OCI-LY7 (cell line): ENCODE results near the gene POLA2. TPM values are rescaled to one million over a fixed set of nuclear protein-coding genes. Genes with fewer than 3 reads are reported as not detected.

Source experiments
- BruUV-seq: library from RNA; stranded (reverse); fragments of 400-500 nt; replicated peaks from 2 replicates; lab custom pipeline; 2021; lab: Mats Ljungman, UMichigan
- CTCF ChIA-PET: fragments of 300-600 bp; sonication (Branson Sonifier 250); formaldehyde crosslinking; loops from one replicate; lab custom pipeline; 2022; ENCODE audit warnings: antibody characterized with exemption; ENCODE audit not compliant: unreplicated experiment; lab: Charles Lee
- POLR2A ChIA-PET: fragments of 300-600 bp; sonication (Branson Sonifier 250); formaldehyde crosslinking; loops from one replicate; lab custom pipeline; 2022; ENCODE audit warnings: antibody characterized with exemption; lab: Charles Lee
- DNase-seq: peaks from one replicate; pipeline ENCODE4 v3.0.0-alpha.2; 2015; ENCODE audit warnings: low spot score
- H2AFZ ChIP-seq: fragments of 200-600 bp; sonication (generic), shearing (Covaris generic); 2 replicates; pipeline ENCODE4 v1.6.1; 2014; ENCODE audit warnings: mild to moderate bottlenecking, antibody characterized with exemption, low read length, moderate library complexity
- H3K27ac ChIP-seq: fragments of 200-600 bp; sonication (generic); 2 replicates; pipeline ENCODE4 v1.5.1; 2014; ENCODE audit warnings: mixed run types, low read depth, mild to moderate bottlenecking, moderate library complexity, low read length, inconsistent platforms; ENCODE audit not compliant: poor library complexity, severe bottlenecking
- H3K36me3 ChIP-seq: fragments of 200-600 bp; sonication (generic); 2 replicates; pipeline ENCODE4 v1.6.1; 2014; ENCODE audit warnings: mild to moderate bottlenecking, antibody characterized with exemption, low read length, moderate library complexity, mixed read lengths; ENCODE audit not compliant: insufficient read depth
- H3K4me1 ChIP-seq: fragments of 200-600 bp; sonication (generic); 2 replicates; pipeline ENCODE4 v1.5.1; 2014; ENCODE audit warnings: mild to moderate bottlenecking, low read length; ENCODE audit not compliant: insufficient read depth, poor library complexity, severe bottlenecking
- H3K4me2 ChIP-seq: fragments of 200-600 bp; sonication (generic); 2 replicates; pipeline ENCODE4 v1.6.1; 2014; ENCODE audit warnings: mild to moderate bottlenecking, low read length
- H3K4me3 ChIP-seq: fragments of 200-600 bp; sonication (generic); 2 replicates; pipeline ENCODE4 v1.5.1; 2014; ENCODE audit warnings: mild to moderate bottlenecking, low read depth, low read length; ENCODE audit not compliant: poor library complexity, severe bottlenecking
- H3K79me2 ChIP-seq: fragments of 200-600 bp; sonication (generic); 2 replicates; pipeline ENCODE4 v1.6.1; 2016; ENCODE audit warnings: low read depth, mild to moderate bottlenecking, low read length, moderate library complexity, mixed read lengths; ENCODE audit not compliant: insufficient read depth
- H3K9me2 ChIP-seq: fragments of 200-600 bp; sonication (generic); 2 replicates; pipeline ENCODE4 v1.6.1; 2016; ENCODE audit warnings: mild to moderate bottlenecking, low read length, mixed read lengths; ENCODE audit not compliant: insufficient read depth
- H3K9me3 ChIP-seq: fragments of 200-600 bp; sonication (generic); 2 replicates; pipeline ENCODE4 v1.6.1; 2014; ENCODE audit warnings: mild to moderate bottlenecking, mixed run types, low read length, mixed read lengths
- H4K20me1 ChIP-seq: fragments of 200-600 bp; sonication (generic); 2 replicates; pipeline ENCODE4 v1.6.1; 2014; ENCODE audit warnings: mild to moderate bottlenecking, antibody characterized with exemption, low read length, moderate library complexity, mixed read lengths; ENCODE audit not compliant: insufficient read depth
- CTCF ChIP-seq: fragments of 200-600 bp; sonication (generic); conservative IDR thresholded peaks from 2 replicates; pipeline ENCODE4 v1.5.1; 2014; ENCODE audit warnings: mild to moderate bottlenecking, antibody characterized with exemption, low read length, moderate library complexity, mixed read lengths
- EZH2phosphoT487 ChIP-seq: fragments of 200-600 bp; sonication (generic); IDR thresholded peaks from 2 replicates; pipeline ENCODE4 v1.6.1; 2018; ENCODE audit warnings: low read depth, borderline replicate concordance, mild to moderate bottlenecking, mixed run types, antibody characterized with exemption, low read length, moderate library complexity, mixed read lengths
- intact Hi-C: fragments of 100-400 bp; cut with micrococcal nuclease; formaldehyde crosslinking; loops from one replicate; pipeline ENCODE4 v1.10.0; 2022; ENCODE audit not compliant: unreplicated experiment
- total RNA-seq, 2 experiments: library from RNA; depleted of rRNA in 1 of 2; stranded (reverse); fragments of >200 nt in 1 of 2; shearing (Covaris generic) in 1 of 2; gene quantifications; 2 replicates each; pipeline ENCODE4 v1.2.3, GENCODE V29; 2014 to 2022

Gene POLA2
- total RNA-seq, 2 experiments from 2014 or later, result 47.5 to 89.1 TPM

GRCh38 chr11:65308281-65308891 lies 46.6 kb downstream of the POLA2 start:
- Histone ChIP-seq H3K4me2 (no peak overlapping the region), H4K20me1 (no peaks in the 10 kb centered on the region), H3K4me3 (no peak overlapping the region), H3K4me1 (no peaks in the 10 kb centered on the region), H2AFZ (no peak overlapping the region), H3K9me3 (no peaks in the 10 kb centered on the region), H3K9me2 (no peaks in the 10 kb centered on the region), H3K36me3 (peaks cover 7% of the 10 kb centered on the region), H3K27ac (no peak overlapping the region), H3K79me2 (no peaks in the 10 kb centered on the region)
- intact Hi-C loops, result no loop called here
- no TSS peak for BruUV-seq
- CTCF ChIA-PET, result no interaction called here
- no peak for DNase-seq
- no peak for TF ChIP-seq CTCF
- TF ChIP-seq EZH2phosphoT487, result no peak
- POLR2A ChIA-PET, result no interaction called here

- CTCF ChIA-PET, result no interaction called here
Measured at GRCh38 chr11:65309006-65309405, 47.2 kb downstream of the POLA2 start.

More at GRCh38 chr11:65309006-65309405, 47.2 kb downstream of the POLA2 start:
- H3K4me1 ChIP-seq, result no peaks in the 10 kb centered on the region
- TF ChIP-seq CTCF, result no peak
- TF ChIP-seq EZH2phosphoT487, result no peak
- intact Hi-C loops, result no loop called here
- POLR2A ChIA-PET, result no interaction called here
- BruUV-seq, result no TSS peak
- no peaks in the 10 kb centered on the region for H3K9me2 ChIP-seq
- H4K20me1 ChIP-seq, result no peaks in the 10 kb centered on the region
- no peaks in the 10 kb centered on the region for H3K79me2 ChIP-seq
- H3K4me3 ChIP-seq, result no peak overlapping the region
- H3K36me3 ChIP-seq, result peaks cover under 1% of the 10 kb centered on the region
- no peak overlapping the region for H3K27ac ChIP-seq
- no peak for DNase-seq
- H3K9me3 ChIP-seq, result no peaks in the 10 kb centered on the region
- H3K4me2 ChIP-seq, result no peak overlapping the region
- no peak overlapping the region for H2AFZ ChIP-seq
